IMR-90 (cell line): Measurements from ENCODE around the gene FOXO3. TPM values are rescaled to one million over a fixed set of nuclear protein-coding genes. Genes with fewer than 3 reads are reported as not detected.

Experiments used
- ATAC-seq: fragments of 200-7000 bp; cut with Tn5 transposase; 2 replicates; pipeline ENCODE4 v1.9.1; 2020; ENCODE audit warnings: low read depth, mild to moderate bottlenecking, moderate library complexity
- BruUV-seq: library from RNA; stranded (reverse); fragments of 400-500 nt; replicated peaks from 2 replicates; lab custom pipeline; 2021; lab: Mats Ljungman, UMichigan
- CTCF ChIA-PET: fragments of 300-600 bp; formaldehyde crosslinking; extraction: SDS; loops from one replicate; lab custom pipeline; 2021; ENCODE audit warnings: antibody characterized with exemption; lab: Yijun Ruan, JAX
- POLR2A ChIA-PET: fragments of 300-600 bp; sonication (Branson Sonifier 250); formaldehyde crosslinking; loops from one replicate; lab custom pipeline; 2022; ENCODE audit warnings: antibody characterized with exemption; ENCODE audit not compliant: unreplicated experiment; lab: Charles Lee
- DNase-seq: peaks from one replicate; pipeline ENCODE4 v3.0.0; 2013
- H2AFZ ChIP-seq: replicated peaks from 2 replicates; pipeline ENCODE3; 2013; ENCODE audit warnings: low read length, mild to moderate bottlenecking; ENCODE audit not compliant: poor library complexity
- H2AK5ac ChIP-seq: 2 replicates; pipeline ENCODE4 v1.6.1; 2013; ENCODE audit warnings: low read depth, low read length, inconsistent platforms
- H2AK9ac ChIP-seq: replicated peaks from 2 replicates; pipeline ENCODE3; 2013; ENCODE audit warnings: mild to moderate bottlenecking, low read depth, low read length, moderate library complexity; ENCODE audit not compliant: poor library complexity
- H2BK120ac ChIP-seq: 2 replicates; pipeline ENCODE4 v1.6.1; 2013; ENCODE audit warnings: low read depth, low read length, inconsistent platforms
- H2BK15ac ChIP-seq: 3 replicates; pipeline ENCODE4 v1.6.1; 2013; ENCODE audit warnings: low read depth, low read length, inconsistent platforms
- H2BK20ac ChIP-seq: 2 replicates; pipeline ENCODE4 v1.6.1; 2013; ENCODE audit warnings: low read depth, mild to moderate bottlenecking, inconsistent platforms, low read length, moderate library complexity
- H2BK5ac ChIP-seq: 2 replicates; pipeline ENCODE4 v1.6.1; 2013; ENCODE audit warnings: mild to moderate bottlenecking, low read depth, low read length, inconsistent platforms; ENCODE audit not compliant: poor library complexity, severe bottlenecking
- H3K14ac ChIP-seq: replicated peaks from 2 replicates; pipeline ENCODE4 v1.6.1; 2013; ENCODE audit warnings: low read depth, low read length, inconsistent platforms
- H3K18ac ChIP-seq: 2 replicates; pipeline ENCODE4 v1.6.1; 2013; ENCODE audit warnings: low read depth, low read length, control low read depth
- H3K23ac ChIP-seq: 2 replicates; pipeline ENCODE4 v1.6.1; 2013; ENCODE audit warnings: low read depth, low read length, inconsistent platforms
- H3K27ac ChIP-seq: 2 replicates; pipeline ENCODE4 v1.5.1; 2013; ENCODE audit warnings: mild to moderate bottlenecking, control low read depth, low read length; ENCODE audit not compliant: insufficient read depth
- H3K27me3 ChIP-seq: 2 replicates; pipeline ENCODE4 v1.6.1; 2013; ENCODE audit warnings: low read length; ENCODE audit not compliant: control insufficient read depth, insufficient read depth
- H3K36me3 ChIP-seq: 2 replicates; pipeline ENCODE4 v1.6.1; 2013; ENCODE audit warnings: low read length, mixed read lengths; ENCODE audit not compliant: control insufficient read depth, insufficient read depth
- H3K4ac ChIP-seq: 2 replicates; pipeline ENCODE4 v1.6.1; 2013; ENCODE audit warnings: low read depth, low read length, inconsistent platforms
- H3K4me1 ChIP-seq: 2 replicates; pipeline ENCODE4 v1.6.1; 2013; ENCODE audit warnings: low read length, mixed read lengths; ENCODE audit not compliant: control insufficient read depth, insufficient read depth
- H3K4me2 ChIP-seq: 2 replicates; pipeline ENCODE4 v1.6.1; 2013; ENCODE audit warnings: low read depth, mild to moderate bottlenecking, control low read depth, low read length, moderate library complexity
- H3K4me3 ChIP-seq: 2 replicates; pipeline ENCODE4 v1.5.1; 2013; ENCODE audit warnings: low read depth, mild to moderate bottlenecking, control low read depth, low read length, moderate library complexity; ENCODE audit not compliant: insufficient read depth
- H3K56ac ChIP-seq: 2 replicates; pipeline ENCODE4 v1.6.1; 2013; ENCODE audit warnings: low read length, inconsistent platforms; ENCODE audit not compliant: insufficient read depth; ENCODE audit errors: extremely low read depth
- H3K79me1 ChIP-seq, 2 experiments: 2 replicates each; pipeline ENCODE4 v1.6.1; 2013; ENCODE audit warnings: low read length in 2 of 2, inconsistent platforms in 1 of 2, low read depth in 1 of 2
- H3K9ac ChIP-seq: 2 replicates; pipeline ENCODE4 v1.6.1; 2013; ENCODE audit warnings: low read depth, low read length, control low read depth
- H3K9me1 ChIP-seq: 2 replicates; pipeline ENCODE4 v1.6.1; 2013; ENCODE audit warnings: low read length, inconsistent platforms; ENCODE audit not compliant: insufficient read depth
- H3K9me3 ChIP-seq: 2 replicates; pipeline ENCODE4 v1.6.1; 2013; ENCODE audit warnings: low read length; ENCODE audit not compliant: control insufficient read depth, insufficient read depth
- H4K20me1 ChIP-seq: 2 replicates; pipeline ENCODE4 v1.6.1; 2013; ENCODE audit warnings: low read length, inconsistent platforms; ENCODE audit not compliant: insufficient read depth
- H4K5ac ChIP-seq: 2 replicates; pipeline ENCODE4 v1.6.1; 2013; ENCODE audit warnings: mild to moderate bottlenecking, low read depth, low read length, control low read depth
- H4K8ac ChIP-seq, 2 experiments: 2 replicates each; pipeline ENCODE4 v1.6.1; 2013; ENCODE audit warnings: low read depth in 2 of 2, low read length in 2 of 2, control low read depth in 1 of 2, inconsistent platforms in 1 of 2
- H4K91ac ChIP-seq: 2 replicates; pipeline ENCODE4 v1.6.1; 2013; ENCODE audit warnings: low read depth, low read length, inconsistent platforms; ENCODE audit not compliant: insufficient read depth
- BHLHE40 ChIP-seq: fragments of 150-350 bp; IDR thresholded peaks from 2 replicates; pipeline ENCODE4 v1.6.1; 2016; ENCODE audit warnings: mild to moderate bottlenecking, low read depth, low read length
- CEBPB ChIP-seq: IDR thresholded peaks from 2 replicates; pipeline ENCODE4 v1.6.1; 2012; ENCODE audit warnings: low read depth, low read length, improper control_type of control experiment
- CHD1 ChIP-seq: IDR thresholded peaks from 2 replicates; pipeline ENCODE4 v1.6.1; 2012; ENCODE audit warnings: low read depth, low read length, improper control_type of control experiment
- CTCF ChIP-seq: conservative IDR thresholded peaks from 2 replicates; pipeline ENCODE4 v1.5.1; 2012; ENCODE audit warnings: mild to moderate bottlenecking, low read depth, low read length, improper control_type of control experiment
- FOS ChIP-seq: fragments of 150-350 bp; IDR thresholded peaks from 2 replicates; pipeline ENCODE4 v1.6.1; 2016; ENCODE audit warnings: low read depth, low read length
- MAZ ChIP-seq: IDR thresholded peaks from 2 replicates; pipeline ENCODE4 v1.6.1; 2012; ENCODE audit warnings: low read depth, mild to moderate bottlenecking, low read length, improper control_type of control experiment, moderate library complexity, borderline replicate concordance
- MXI1 ChIP-seq: IDR thresholded peaks from 2 replicates; pipeline ENCODE4 v1.6.1; 2012; ENCODE audit warnings: low read depth, mild to moderate bottlenecking, low read length, moderate library complexity, borderline replicate concordance
- NFE2L2 ChIP-seq: fragments of 150-350 bp; IDR thresholded peaks from 2 replicates; pipeline ENCODE4 v1.6.1; 2016; ENCODE audit warnings: low read depth, mild to moderate bottlenecking, low read length
- POLR2A ChIP-seq: IDR thresholded peaks from 2 replicates; pipeline ENCODE4 v1.6.1; 2012; ENCODE audit warnings: mild to moderate bottlenecking, low read depth, low read length
- RAD21 ChIP-seq: IDR thresholded peaks from 2 replicates; pipeline ENCODE4 v1.6.1; 2012; ENCODE audit warnings: low read length, improper control_type of control experiment
- RCOR1 ChIP-seq: IDR thresholded peaks from 2 replicates; pipeline ENCODE4 v1.6.1; 2012; ENCODE audit warnings: mild to moderate bottlenecking, low read length, improper control_type of control experiment; ENCODE audit not compliant: insufficient replicate concordance
- RFX5 ChIP-seq: IDR thresholded peaks from 2 replicates; pipeline ENCODE4 v1.8.0; 2012; ENCODE audit warnings: low read depth, mild to moderate bottlenecking, low read length, moderate library complexity
- SMC3 ChIP-seq: fragments of 150-350 bp; IDR thresholded peaks from 2 replicates; pipeline ENCODE4 v1.6.1; 2016; ENCODE audit warnings: low read depth, mild to moderate bottlenecking, antibody characterized with exemption, low read length, moderate library complexity
- WGBS, 2 experiments: methylation state at CpG; one replicate each; pipeline versions ENCODE4 v1.1.5 to v1.1.7; 2013; ENCODE audit warnings: missing lambda C conversion rate in 2 of 2; ENCODE audit not compliant: insufficient read length in 1 of 2; ENCODE audit errors: extremely low coverage in 2 of 2; 5-methylcytosine and 5-hydroxymethylcytosine counted together
- dilution Hi-C: fragments of 300-500 bp; cut with HindIII; formaldehyde crosslinking; loops from one replicate; pipeline ENCODE4 v1.14.3; 2018; ENCODE audit warnings: low sequenced_read_pairs; ENCODE audit not compliant: unreplicated experiment
- in situ Hi-C: fragments of 300-500 bp; cut with MboI; formaldehyde crosslinking; loops from 3 replicates; pipeline ENCODE4 v1.14.3; 2019; ENCODE audit warnings: low sequenced_read_pairs, inconsistent platforms, mixed read lengths
- intact Hi-C: fragments of 100-400 bp; cut with micrococcal nuclease; formaldehyde crosslinking; loops from 2 replicates; pipeline ENCODE4 v1.10.0; 2022
- polyA plus RNA-seq, 3 experiments: library from polyadenylated mRNA; depleted of rRNA; stranded (reverse); fragments of >200 nt; gene quantifications; 2 replicates each; pipeline ENCODE4 v1.2.3, GENCODE V29; 2012; ENCODE audit warnings: low replicate concordance in 1 of 3
- total RNA-seq: library from RNA; depleted of rRNA; stranded (reverse); fragments of >200 nt; gene quantifications from 2 replicates; pipeline ENCODE4 v1.2.3, GENCODE V29; 2012
- TF ChIP-seq, protein P1 (sequence below): fragments of 150-350 bp; IDR thresholded peaks from 2 replicates; pipeline ENCODE4 v1.6.1; 2016; ENCODE audit warnings: low read depth, mild to moderate bottlenecking, low read length, moderate library complexity, borderline replicate concordance
- TF ChIP-seq, protein P2 (sequence below): fragments of 150-350 bp; IDR thresholded peaks from 2 replicates; pipeline ENCODE4 v1.6.1; 2017; ENCODE audit warnings: mild to moderate bottlenecking, antibody characterized with exemption, low read length, low read depth

FOXO3 gene
- total and polyA plus RNA-seq, 2 of the 4 experiments (the other 2 are of a cell fraction) = 17.5 to 38.7 TPM

- ChIA-PET CTCF (interaction anchor here (0.5 to 1.4 kb wide), 2 partner anchors 33 to 475 kb away, joined by 3 to 6 read pairs; no protein-coding TSS in a partner anchor), POLR2A (no interaction called here)
- no peak overlapping the region for H3K14ac ChIP-seq
- DNase-seq (peak; percentile 24), ATAC-seq (peak; percentile 83)
- no peaks in the 10 kb centered on the region for H3K36me3 ChIP-seq
- peaks cover 8% of the 10 kb centered on the region for H3K27me3 ChIP-seq
- H3K23ac ChIP-seq = no peak overlapping the region
- WGBS, 2 experiments = no CpG with 5 or more reads among the region's 5 CpGs
- no peak overlapping the region for H2AFZ ChIP-seq
- H2AK9ac ChIP-seq = no peak overlapping the region
- no peak overlapping the region for H3K4me3 ChIP-seq
- no peak overlapping the region for H2BK5ac ChIP-seq
- H2BK15ac ChIP-seq = no peak overlapping the region
- no peak overlapping the region for H3K9ac ChIP-seq
- H2BK20ac ChIP-seq = no peak overlapping the region
- no peak overlapping the region for H3K4ac ChIP-seq
- no peaks in the 10 kb centered on the region for H3K9me1 ChIP-seq
- no peak overlapping the region for H3K27ac ChIP-seq
- H3K9me3 ChIP-seq = no peaks in the 10 kb centered on the region
- no peaks in the 10 kb centered on the region; the same call in 1 of the 2 replicates for H4K20me1 ChIP-seq
- no TSS peak for BruUV-seq
- no peak overlapping the region for H4K91ac ChIP-seq
- H3K4me1 ChIP-seq = peaks cover 2% of the 10 kb centered on the region; the same call in 1 of the 2 replicates
- intact Hi-C loops (loop anchor here (1.0 to 2.0 kb wide), 2 partner anchors 264 to 544 kb away; no protein-coding TSS in a partner anchor), in situ Hi-C loops (loop anchor here (5.0 to 25.0 kb wide), 2 partner anchors 412 to 863 kb away; partner anchors contain the start of gene CD164), dilution Hi-C loops (loop anchor here (25.0 kb wide), 1 partner anchor 538 kb away; no protein-coding TSS in a partner anchor)
- H3K4me2 ChIP-seq = no peak overlapping the region
- H4K5ac ChIP-seq = no peak overlapping the region
- H2BK120ac ChIP-seq = no peak overlapping the region
- H3K79me1 ChIP-seq = no peaks in the 10 kb centered on the region
- H3K18ac ChIP-seq = no peak overlapping the region
- H3K56ac ChIP-seq = no peak overlapping the region
- no peak overlapping the region for H4K8ac ChIP-seq
- no peak overlapping the region for H2AK5ac ChIP-seq
- TF ChIP-seq SMC3 (no peak), NFE2L2 (no peak), CTCF (no peak), CEBPB (no peak), POLR2A (no peak), RAD21 (no peak), RCOR1 (no peak), MAZ (no peak), BHLHE40 (no peak), RFX5 (no peak), MXI1 (no peak), CHD1 (no peak), FOS (no peak)
- TF ChIP-seq, protein P1, sequence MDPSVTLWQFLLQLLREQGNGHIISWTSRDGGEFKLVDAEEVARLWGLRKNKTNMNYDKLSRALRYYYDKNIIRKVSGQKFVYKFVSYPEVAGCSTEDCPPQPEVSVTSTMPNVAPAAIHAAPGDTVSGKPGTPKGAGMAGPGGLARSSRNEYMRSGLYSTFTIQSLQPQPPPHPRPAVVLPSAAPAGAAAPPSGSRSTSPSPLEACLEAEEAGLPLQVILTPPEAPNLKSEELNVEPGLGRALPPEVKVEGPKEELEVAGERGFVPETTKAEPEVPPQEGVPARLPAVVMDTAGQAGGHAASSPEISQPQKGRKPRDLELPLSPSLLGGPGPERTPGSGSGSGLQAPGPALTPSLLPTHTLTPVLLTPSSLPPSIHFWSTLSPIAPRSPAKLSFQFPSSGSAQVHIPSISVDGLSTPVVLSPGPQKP = no peak
- TF ChIP-seq, protein P2, sequence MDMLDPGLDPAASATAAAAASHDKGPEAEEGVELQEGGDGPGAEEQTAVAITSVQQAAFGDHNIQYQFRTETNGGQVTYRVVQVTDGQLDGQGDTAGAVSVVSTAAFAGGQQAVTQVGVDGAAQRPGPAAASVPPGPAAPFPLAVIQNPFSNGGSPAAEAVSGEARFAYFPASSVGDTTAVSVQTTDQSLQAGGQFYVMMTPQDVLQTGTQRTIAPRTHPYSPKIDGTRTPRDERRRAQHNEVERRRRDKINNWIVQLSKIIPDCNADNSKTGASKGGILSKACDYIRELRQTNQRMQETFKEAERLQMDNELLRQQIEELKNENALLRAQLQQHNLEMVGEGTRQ = no peak
Measured at GRCh38 chr6:108524528-108525248, 36.0 kb upstream of the FOXO3 start.
